ENCODE results near the gene CFAP61.

DNA sequence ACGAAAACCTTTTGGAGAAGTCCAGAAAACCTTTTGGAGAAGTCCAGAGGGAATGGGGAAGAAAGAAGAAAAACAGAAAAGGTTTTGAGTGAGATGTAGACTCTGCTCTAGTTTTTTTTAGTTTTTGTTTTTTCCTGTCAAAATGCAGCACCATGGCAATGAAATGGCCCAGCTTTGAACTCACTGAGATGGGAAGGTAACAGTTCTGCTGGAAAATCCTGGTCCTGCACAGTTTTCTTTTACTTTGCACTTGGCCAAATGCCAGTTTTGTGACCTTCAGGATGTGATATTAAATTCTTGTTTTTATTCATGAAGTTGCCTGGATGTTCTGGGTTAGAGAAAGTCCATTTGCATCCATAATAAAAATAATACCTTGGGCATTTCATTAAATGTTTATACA lies 145.7 kb downstream of the CFAP61 start:
- TF ChIP-seq, protein P1, sequence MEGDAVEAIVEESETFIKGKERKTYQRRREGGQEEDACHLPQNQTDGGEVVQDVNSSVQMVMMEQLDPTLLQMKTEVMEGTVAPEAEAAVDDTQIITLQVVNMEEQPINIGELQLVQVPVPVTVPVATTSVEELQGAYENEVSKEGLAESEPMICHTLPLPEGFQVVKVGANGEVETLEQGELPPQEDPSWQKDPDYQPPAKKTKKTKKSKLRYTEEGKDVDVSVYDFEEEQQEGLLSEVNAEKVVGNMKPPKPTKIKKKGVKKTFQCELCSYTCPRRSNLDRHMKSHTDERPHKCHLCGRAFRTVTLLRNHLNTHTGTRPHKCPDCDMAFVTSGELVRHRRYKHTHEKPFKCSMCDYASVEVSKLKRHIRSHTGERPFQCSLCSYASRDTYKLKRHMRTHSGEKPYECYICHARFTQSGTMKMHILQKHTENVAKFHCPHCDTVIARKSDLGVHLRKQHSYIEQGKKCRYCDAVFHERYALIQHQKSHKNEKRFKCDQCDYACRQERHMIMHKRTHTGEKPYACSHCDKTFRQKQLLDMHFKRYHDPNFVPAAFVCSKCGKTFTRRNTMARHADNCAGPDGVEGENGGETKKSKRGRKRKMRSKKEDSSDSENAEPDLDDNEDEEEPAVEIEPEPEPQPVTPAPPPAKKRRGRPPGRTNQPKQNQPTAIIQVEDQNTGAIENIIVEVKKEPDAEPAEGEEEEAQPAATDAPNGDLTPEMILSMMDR (IDR thresholded peaks at IDR 0.05): no peak
- TF ChIP-seq, protein P2, sequence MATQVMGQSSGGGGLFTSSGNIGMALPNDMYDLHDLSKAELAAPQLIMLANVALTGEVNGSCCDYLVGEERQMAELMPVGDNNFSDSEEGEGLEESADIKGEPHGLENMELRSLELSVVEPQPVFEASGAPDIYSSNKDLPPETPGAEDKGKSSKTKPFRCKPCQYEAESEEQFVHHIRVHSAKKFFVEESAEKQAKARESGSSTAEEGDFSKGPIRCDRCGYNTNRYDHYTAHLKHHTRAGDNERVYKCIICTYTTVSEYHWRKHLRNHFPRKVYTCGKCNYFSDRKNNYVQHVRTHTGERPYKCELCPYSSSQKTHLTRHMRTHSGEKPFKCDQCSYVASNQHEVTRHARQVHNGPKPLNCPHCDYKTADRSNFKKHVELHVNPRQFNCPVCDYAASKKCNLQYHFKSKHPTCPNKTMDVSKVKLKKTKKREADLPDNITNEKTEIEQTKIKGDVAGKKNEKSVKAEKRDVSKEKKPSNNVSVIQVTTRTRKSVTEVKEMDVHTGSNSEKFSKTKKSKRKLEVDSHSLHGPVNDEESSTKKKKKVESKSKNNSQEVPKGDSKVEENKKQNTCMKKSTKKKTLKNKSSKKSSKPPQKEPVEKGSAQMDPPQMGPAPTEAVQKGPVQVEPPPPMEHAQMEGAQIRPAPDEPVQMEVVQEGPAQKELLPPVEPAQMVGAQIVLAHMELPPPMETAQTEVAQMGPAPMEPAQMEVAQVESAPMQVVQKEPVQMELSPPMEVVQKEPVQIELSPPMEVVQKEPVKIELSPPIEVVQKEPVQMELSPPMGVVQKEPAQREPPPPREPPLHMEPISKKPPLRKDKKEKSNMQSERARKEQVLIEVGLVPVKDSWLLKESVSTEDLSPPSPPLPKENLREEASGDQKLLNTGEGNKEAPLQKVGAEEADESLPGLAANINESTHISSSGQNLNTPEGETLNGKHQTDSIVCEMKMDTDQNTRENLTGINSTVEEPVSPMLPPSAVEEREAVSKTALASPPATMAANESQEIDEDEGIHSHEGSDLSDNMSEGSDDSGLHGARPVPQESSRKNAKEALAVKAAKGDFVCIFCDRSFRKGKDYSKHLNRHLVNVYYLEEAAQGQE (IDR thresholded peaks at IDR 0.05; ENCODE audit: low read depth, low read length): no peak
- TF ChIP-seq SIN3A (IDR thresholded peaks at IDR 0.05; ENCODE audit: borderline replicate concordance, low read depth, low read length) (no peak), RAD21 (IDR thresholded peaks at IDR 0.05; ENCODE audit: low read length) (no peak), POLR2AphosphoS5 (IDR thresholded peaks at IDR 0.05; ENCODE audit: low read depth, low read length) (no peak), TAF1 (IDR thresholded peaks at IDR 0.05; ENCODE audit: borderline replicate concordance, low read depth, low read length) (no peak), EZH2phosphoT487 (IDR thresholded peaks at IDR 0.05; ENCODE audit: borderline replicate concordance, low read depth) (no peak), CHD2 (IDR thresholded peaks at IDR 0.05; ENCODE audit: low read length, partially characterized antibody) (no peak), MEF2A (IDR thresholded peaks at IDR 0.05; ENCODE audit: borderline replicate concordance, low read depth) (no peak), GATA2 (CRISPR knock-in tag; IDR thresholded peaks at IDR 0.05) (no peak), USF1 (IDR thresholded peaks at IDR 0.05; ENCODE audit: borderline replicate concordance, low read depth) (no peak), FOXJ3 (CRISPR knock-in tag; IDR thresholded peaks at IDR 0.05) (no peak), SMC3 (IDR thresholded peaks at IDR 0.05; ENCODE audit: low read depth, low read length) (no peak), YY1 (IDR thresholded peaks at IDR 0.05; ENCODE audit: low read depth) (no peak)
